Measurements from ENCODE around the gene HMBS.

GRCh38 chr11:119048644-119049043 lies 36.0 kb upstream of the HMBS start:
- TF ChIP-seq EP300 (IDR thresholded peaks at IDR 0.05): no peak
- TF ChIP-seq POLR2A (IDR thresholded peaks at IDR 0.05): no peak
- TF ChIP-seq CTCF (IDR thresholded peaks at IDR 0.05): no peak
